ENCODE results near the gene MINK1.

MINK1 gene

GRCh38 chr17:4938688-4939545, 105.8 kb downstream of the MINK1 start:
- DNase-seq, result no peak

DNA sequence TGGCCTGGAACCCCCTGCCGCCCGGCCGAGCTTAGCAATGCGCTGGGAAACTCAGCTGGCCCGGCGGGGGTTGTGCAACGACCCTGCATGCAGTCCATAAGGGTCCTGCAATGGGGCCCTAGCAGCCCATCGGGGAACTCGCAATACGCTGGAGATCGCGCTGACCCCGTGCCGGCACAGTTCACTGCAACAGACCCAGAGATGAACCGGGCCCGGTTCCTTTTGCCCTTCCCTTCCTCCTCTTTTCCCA, 106.3 kb downstream of the MINK1 start:
- DNase-seq, result no peak

GRCh38 chr17:4939796-4940554, 106.8 kb downstream of the MINK1 start, which contains the start of the genes RNF167 and SLC25A11:
RNF167 (plus strand) TSS chr17:4940268; CDS start chr17:4940910, 642 bp downstream.
SLC25A11 (minus strand) TSS chr17:4940046; CDS start chr17:4939910, 136 bp downstream.
- DNase-seq, result peak; percentile 93

- no peak for DNase-seq
Observed at GRCh38 chr17:4940555-4941318, 107.6 kb downstream of the MINK1 start.

DNA sequence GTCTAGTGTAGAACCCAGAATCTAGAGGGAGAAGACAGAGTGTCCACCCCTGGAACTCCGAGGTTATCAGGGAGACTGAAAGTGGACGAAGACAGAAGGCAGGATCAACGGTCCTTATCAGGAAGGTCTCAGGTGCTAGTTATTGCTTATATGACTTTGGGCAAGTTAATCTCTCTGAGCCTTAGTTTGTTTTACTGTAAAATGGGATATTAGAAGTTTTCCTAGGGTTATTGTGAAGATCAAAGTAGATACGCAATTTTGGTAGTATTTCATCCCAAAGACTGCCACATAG, 108.1 kb downstream of the MINK1 start:
- DNase-seq, result no peak

- no peak for DNase-seq
Observed at GRCh38 chr17:4942760-4943508, 109.8 kb downstream of the MINK1 start.

- DNase-seq, result no peak
Observed at GRCh38 chr17:4944163-4944553, 111.0 kb downstream of the MINK1 start.

GRCh38 chr17:4944554-4945175, 111.5 kb downstream of the MINK1 start:
- DNase-seq, result no peak

DNA sequence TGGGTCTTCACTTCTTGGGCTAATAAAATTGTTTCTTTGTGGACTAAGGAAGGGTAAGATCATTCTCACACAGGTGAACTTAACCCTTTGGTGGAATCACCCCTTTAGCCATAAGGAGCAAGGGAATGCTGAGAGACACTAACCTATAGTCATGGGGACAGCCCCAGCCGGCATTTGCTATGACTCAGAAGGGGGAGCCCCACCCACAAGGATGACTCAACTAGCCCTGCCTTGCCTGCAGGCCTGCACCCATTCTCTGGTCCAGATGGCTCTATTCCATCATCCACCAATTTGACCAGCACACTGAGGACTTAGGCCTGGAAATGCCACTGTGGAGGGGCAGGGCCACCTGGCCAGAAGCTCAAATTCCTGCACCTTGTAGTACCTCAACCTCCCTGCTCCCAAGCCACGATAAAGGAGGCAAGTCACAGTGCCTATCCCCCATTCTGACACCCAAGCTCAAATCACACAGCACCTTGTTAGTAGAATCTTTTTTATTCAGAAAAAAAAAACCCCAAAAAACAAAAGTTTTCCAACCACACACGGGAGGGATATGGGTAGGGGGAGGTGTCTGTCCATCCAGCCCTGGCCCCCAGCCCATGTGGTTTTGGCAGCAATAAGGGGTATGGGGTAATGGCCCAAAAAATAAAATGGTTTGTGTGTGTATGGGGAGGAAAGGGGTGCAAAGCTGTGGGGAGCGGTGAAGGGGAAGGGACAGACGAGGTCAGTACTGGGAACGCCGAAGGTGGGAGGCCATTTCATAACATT, 112.2 kb downstream of the MINK1 start:
- no peak for DNase-seq

- DNase-seq, result no peak
Observed at GRCh38 chr17:4945944-4946280, 112.8 kb downstream of the MINK1 start.

DNA sequence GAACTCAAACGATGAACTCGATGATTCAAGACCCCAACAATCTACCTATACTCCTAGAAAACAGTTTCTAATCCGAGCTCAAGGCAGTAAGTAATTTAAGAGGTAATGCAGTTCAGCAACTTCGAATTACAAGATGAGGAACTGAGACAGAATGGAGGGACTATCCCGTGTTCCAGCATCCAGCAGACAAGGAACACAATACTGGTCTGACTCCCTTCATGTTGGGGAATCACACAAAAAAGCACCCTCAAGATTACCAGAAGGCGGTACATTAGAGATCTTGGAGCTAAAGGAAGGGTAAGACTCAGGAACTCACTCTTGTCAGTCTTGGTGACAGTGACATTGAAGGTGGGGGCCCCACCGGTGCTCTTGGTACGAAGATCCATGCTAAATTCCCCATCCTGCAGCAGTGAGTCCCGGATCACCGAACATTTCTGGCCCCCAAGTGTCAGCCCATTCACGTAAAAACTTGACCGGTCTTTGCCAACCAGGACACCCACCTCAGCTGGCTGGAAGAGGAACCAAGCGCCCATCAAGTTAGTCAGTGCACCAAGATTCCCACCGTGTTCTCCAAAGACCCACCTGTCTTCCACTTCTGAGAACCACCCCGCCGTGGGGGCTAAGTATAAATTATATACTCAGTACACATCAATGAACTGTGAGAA, 113.3 kb downstream of the MINK1 start:
- no peak for DNase-seq

DNA sequence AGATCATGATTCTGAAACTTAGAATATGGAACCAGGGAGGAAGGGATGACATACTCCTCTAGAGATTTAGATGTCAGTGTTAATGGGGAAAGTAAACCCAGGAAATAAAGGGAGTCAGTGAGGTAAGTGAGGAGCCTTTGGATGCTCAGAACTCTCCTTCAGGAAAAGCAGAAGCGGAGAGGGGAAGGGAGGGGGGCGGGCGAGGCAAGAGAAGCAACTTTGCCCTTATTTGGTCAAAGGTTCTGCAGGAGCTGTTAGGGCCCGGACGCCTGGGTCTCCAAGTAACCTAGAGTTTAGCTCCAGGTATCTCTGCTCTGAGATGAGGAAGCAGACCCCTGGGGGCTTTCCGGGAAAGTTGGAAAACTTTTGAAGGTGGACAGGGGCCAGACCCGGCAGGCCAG, 113.9 kb downstream of the MINK1 start:
- no peak for DNase-seq

Measured in COR-L47 (cell line).